ENCODE results near the gene TRPV3. TPM values are rescaled to one million over a fixed set of nuclear protein-coding genes. Genes with fewer than 3 reads are reported as not detected.

The TRPV3 gene
- total RNA-seq, 1 donor from 2014 or later: 2.1 TPM

DNA sequence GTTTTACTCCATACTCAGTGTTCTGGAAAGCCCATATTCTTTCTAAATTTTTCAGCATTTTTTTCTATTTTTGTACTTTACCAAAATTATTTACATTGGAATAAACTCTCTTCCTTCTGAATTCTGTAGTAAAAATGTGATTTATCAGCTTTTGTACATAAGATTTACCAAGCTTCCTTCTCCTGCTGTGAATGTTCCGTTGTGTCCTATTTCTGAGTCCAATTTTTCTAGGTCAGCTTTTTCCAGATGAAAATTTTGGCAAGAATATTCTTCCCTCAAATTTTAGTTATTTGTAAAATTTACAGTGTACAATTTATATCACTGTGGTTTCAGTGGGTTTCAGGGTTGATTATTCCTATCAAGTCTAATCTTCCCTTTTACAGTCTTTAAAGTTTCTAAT, 54.3 kb downstream of the TRPV3 start:
- Mint-ChIP-seq H3K4me1 (peaks cover 10% of the 10 kb centered on the region), H3K27me3 (ENCODE audit: low read depth) (no peaks in the 10 kb centered on the region), H3K36me3 (ENCODE audit: low read depth) (peaks cover 12% of the 10 kb centered on the region), H3K27ac (ENCODE audit: unreplicated experiment) (no peak overlapping the region), H3K4me3 (no peak overlapping the region), H3K9me3 (peaks cover 5% of the 10 kb centered on the region)
- TF ChIP-seq CTCF (conservative IDR thresholded peaks at IDR 0.05): no peak
- DNase-seq (ENCODE audit: low read depth, low spot score): no peak

DNA sequence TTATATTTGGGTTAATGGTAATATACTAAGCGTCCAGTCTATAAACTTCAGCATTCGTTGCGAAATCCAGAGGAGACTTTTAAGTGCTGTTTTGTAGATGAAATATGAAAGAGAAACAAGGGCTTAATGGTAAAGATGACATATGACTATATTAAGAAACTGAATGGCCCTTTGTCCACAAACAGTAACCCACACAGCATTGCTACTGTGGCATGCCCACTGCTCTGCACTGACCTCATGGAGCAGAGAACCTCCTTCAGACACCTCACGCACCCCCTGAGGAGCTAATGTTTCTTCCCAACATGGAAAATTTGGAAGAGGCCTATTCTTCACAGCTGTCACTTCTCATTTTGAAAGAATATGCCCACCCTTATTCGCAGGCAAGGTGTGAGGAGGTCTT, 55.1 kb downstream of the TRPV3 start:
- peaks cover 12% of the 10 kb centered on the region for H3K36me3 Mint-ChIP-seq (ENCODE audit: low read depth)
- peaks cover 5% of the 10 kb centered on the region for H3K9me3 Mint-ChIP-seq
- no peak for DNase-seq (ENCODE audit: low read depth, low spot score)
- no peaks in the 10 kb centered on the region for H3K27me3 Mint-ChIP-seq (ENCODE audit: low read depth)
- peak overlapping the region; percentile 16 for H3K27ac Mint-ChIP-seq (ENCODE audit: unreplicated experiment)
- no peak overlapping the region for H3K4me3 Mint-ChIP-seq
- peaks cover 10% of the 10 kb centered on the region for H3K4me1 Mint-ChIP-seq
- TF ChIP-seq CTCF (conservative IDR thresholded peaks at IDR 0.05): no peak

GRCh38 chr17:3501344-3501743, 56.3 kb downstream of the TRPV3 start:
- Mint-ChIP-seq H3K9me3 (peaks cover 5% of the 10 kb centered on the region), H3K27me3 (ENCODE audit: low read depth) (no peaks in the 10 kb centered on the region), H3K36me3 (ENCODE audit: low read depth) (peaks cover 12% of the 10 kb centered on the region), H3K27ac (ENCODE audit: unreplicated experiment) (no peak overlapping the region), H3K4me3 (no peak overlapping the region), H3K4me1 (peaks cover 10% of the 10 kb centered on the region)
- TF ChIP-seq CTCF (conservative IDR thresholded peaks at IDR 0.05): no peak
- DNase-seq (ENCODE audit: low read depth, low spot score): no peak

DNA sequence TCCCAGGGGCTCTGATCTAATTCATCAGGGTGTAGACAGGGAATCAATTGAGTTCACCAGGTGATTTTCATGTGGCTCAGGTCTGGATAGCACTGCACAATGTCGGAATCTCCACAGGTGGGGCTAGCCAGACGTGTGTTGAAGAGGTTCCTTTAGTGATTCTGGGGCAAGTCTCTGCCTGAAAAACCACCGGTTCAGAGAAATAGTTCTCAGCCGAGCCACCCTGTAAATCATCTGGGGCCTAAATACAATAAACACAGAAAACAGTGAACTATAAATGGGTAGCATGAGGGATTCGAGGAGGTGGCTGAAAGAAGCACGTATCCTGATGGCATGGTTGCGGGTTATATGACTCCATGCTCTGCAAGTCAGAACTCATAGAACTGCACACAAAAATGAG, 60.5 kb downstream of the TRPV3 start:
- Mint-ChIP-seq H3K36me3 (ENCODE audit: low read depth) (peaks cover 10% of the 10 kb centered on the region), H3K9me3 (peaks cover 5% of the 10 kb centered on the region), H3K4me3 (no peak overlapping the region), H3K27ac (ENCODE audit: unreplicated experiment) (no peak overlapping the region), H3K4me1 (peaks cover 3% of the 10 kb centered on the region), H3K27me3 (ENCODE audit: low read depth) (no peaks in the 10 kb centered on the region)
- DNase-seq (ENCODE audit: low read depth, low spot score): no peak
- no peak for TF ChIP-seq CTCF (conservative IDR thresholded peaks at IDR 0.05)

DNA sequence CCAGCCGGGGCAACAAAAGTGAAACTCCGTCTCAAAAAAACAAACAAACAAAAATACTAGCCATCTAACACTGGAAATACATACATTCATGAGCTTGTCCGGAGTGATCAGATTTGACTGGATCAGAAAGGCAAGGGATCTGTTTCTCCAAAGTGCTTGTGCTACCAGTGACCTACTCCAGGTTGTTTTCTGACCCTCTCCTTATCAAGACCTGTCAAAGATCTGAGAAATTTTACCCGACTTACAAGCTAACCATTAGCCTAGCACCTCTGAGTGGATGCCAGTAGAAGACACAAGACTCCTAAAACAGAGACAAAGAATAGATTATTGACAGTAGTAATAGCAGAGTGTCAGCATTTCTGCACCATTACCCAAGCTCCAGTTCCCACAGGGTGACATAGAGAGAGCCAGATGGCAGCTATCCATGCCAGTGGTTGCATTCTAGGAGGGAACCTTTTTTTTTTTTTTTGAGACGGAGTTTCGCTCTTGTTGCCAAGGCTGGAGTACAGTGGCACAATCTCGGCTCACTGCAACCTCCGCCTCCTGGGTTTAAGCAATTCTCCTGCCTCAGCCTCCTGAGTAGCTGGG, 72.0 kb downstream of the TRPV3 start:
- TF ChIP-seq CTCF (conservative IDR thresholded peaks at IDR 0.05): no peak
- Mint-ChIP-seq H3K27ac (ENCODE audit: unreplicated experiment) (no peak overlapping the region), H3K27me3 (ENCODE audit: low read depth) (no peaks in the 10 kb centered on the region), H3K9me3 (no peaks in the 10 kb centered on the region), H3K36me3 (ENCODE audit: low read depth) (no peaks in the 10 kb centered on the region), H3K4me1 (no peaks in the 10 kb centered on the region), H3K4me3 (no peak overlapping the region)
- no peak for DNase-seq (ENCODE audit: low read depth, low spot score)
